ENCODE results near the gene CCDC154. TPM values are rescaled to one million over a fixed set of nuclear protein-coding genes. Genes with fewer than 3 reads are reported as not detected.
"Not testable (repeated sequence)": the region's sequence is repeated elsewhere in the genome, so short reads cannot be mapped to it uniquely, and the experiment has no call there.

The CCDC154 gene
- total and polyA plus RNA-seq, 8 donors, result 0.31 to 4.5 (median 3.1) TPM; not detected in 5

GRCh38 chr16:1486551-1487390 is 42.4 kb upstream of the CCDC154 start:
- intact Hi-C loops (cut with DNase I; ENCODE audit: low total_unique reads), result no loop called here
- Histone ChIP-seq H3K27ac (no peak overlapping the region), H3K27me3 (no peaks in the 10 kb centered on the region), H3K4me3 (no peak overlapping the region), H3K36me3 (no peaks in the 10 kb centered on the region), H3K4me1 (no peaks in the 10 kb centered on the region), H3K9me3 (no peaks in the 10 kb centered on the region)
- no peak for DNase-seq
- 76 to 85% (median 80%) methylated on average over 23 to 33 of the region's 33 CpGs for WGBS, 5 donors
- no peak for TF ChIP-seq POLR2AphosphoS5 (IDR thresholded peaks at IDR 0.05)

DNA sequence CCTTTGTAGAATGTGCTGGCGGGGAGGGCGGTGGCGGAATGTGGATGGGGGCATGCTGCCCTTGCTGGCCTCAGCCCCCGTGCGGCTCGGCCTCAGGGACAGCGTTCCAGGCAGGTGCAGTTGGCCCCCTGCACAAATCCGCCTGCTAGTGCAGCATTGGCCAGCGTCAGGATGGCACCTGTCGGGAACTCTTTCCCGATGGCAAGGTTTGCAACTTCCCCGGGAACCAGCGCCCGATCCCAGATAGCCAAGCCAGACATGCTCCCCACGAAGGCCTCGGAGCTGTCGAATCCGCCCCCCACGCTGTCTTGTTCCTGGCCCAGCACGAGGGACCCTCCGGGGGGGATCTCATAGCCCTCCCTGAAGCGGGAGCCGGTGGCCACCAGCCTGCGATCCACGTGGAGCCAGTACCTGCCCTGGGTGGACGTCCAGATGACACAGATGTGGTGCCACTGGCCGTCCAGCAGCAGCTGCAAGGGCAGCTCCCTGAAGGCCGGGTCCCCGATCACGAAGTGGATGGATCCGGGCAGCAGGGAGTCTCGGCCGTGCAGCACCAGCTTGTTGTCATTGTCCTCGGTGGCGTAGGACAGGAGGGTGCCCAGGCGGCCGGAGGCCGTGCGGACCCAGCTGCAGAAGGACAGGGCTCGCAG is 41.6 kb upstream of the CCDC154 start:
- no peak for DNase-seq
- H3K9me3 ChIP-seq, result no peaks in the 10 kb centered on the region
- no peaks in the 10 kb centered on the region for H3K27me3 ChIP-seq
- no peak overlapping the region for H3K27ac ChIP-seq
- intact Hi-C loops (cut with DNase I; ENCODE audit: low total_unique reads), result no loop called here
- WGBS, 5 donors, result 89 to 95% (median 91%) methylated on average over 26 to 40 of the region's 40 CpGs
- TF ChIP-seq POLR2AphosphoS5 (IDR thresholded peaks at IDR 0.05) (no peak), POLR2A (IDR thresholded peaks at IDR 0.05) (no peak), EP300 (IDR thresholded peaks at IDR 0.05) (no peak)
- TF ChIP-seq, protein P1, sequence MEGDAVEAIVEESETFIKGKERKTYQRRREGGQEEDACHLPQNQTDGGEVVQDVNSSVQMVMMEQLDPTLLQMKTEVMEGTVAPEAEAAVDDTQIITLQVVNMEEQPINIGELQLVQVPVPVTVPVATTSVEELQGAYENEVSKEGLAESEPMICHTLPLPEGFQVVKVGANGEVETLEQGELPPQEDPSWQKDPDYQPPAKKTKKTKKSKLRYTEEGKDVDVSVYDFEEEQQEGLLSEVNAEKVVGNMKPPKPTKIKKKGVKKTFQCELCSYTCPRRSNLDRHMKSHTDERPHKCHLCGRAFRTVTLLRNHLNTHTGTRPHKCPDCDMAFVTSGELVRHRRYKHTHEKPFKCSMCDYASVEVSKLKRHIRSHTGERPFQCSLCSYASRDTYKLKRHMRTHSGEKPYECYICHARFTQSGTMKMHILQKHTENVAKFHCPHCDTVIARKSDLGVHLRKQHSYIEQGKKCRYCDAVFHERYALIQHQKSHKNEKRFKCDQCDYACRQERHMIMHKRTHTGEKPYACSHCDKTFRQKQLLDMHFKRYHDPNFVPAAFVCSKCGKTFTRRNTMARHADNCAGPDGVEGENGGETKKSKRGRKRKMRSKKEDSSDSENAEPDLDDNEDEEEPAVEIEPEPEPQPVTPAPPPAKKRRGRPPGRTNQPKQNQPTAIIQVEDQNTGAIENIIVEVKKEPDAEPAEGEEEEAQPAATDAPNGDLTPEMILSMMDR (IDR thresholded peaks at IDR 0.05), result no peak
- H3K4me3 ChIP-seq, result no peak overlapping the region
- no peaks in the 10 kb centered on the region for H3K4me1 ChIP-seq
- H3K36me3 ChIP-seq, result no peaks in the 10 kb centered on the region

DNA sequence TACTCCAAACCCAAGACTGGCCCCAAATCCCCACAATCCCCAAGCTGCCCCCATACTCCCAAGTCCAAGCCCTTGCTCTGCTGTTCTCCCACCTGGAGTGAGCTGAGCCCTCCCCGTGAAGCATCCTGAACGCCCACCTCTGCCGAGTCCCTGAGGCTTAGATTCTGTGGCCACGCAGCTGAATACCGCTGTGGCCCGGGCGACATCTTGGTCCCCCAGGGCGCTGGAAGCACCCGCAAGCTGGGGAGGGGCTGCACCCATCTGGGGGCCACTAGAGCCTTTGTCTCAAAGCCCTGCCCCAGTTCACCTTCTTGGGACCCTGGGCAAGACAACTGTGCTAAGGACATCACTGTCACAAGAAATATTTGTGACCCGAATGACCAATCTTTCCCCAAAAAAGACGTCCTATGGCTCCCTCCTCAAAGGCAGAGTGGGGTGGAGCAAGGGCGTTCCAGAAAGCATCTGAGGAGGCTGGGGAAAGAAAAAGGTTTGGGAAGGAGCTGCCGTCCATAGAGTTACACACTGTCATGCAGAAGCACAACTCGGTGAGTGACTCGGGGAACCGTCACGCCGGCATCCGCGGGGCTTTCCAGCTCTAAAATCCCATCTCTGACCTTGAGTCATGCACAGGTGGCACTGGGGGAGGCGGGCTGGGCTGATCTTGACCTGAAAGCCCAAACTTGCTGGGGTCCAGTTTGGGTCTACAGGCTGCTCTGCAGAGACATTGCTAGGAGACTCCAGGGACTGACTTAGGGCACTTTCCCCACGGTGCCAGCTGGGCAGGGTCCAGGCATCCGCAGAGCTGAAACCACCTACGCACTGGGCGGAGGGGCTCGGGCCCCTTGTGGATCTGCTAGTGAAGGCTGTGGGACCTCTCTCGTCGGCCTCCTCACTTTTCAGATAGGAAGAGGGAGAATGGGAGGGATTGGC is 37.8 kb upstream of the CCDC154 start:
- intact Hi-C loops (cut with DNase I; ENCODE audit: low total_unique reads), result no loop called here
- TF ChIP-seq EP300 (IDR thresholded peaks at IDR 0.05), result no peak
- no peak overlapping the region for H3K27ac ChIP-seq
- H3K4me3 ChIP-seq, result no peak overlapping the region
- no peaks in the 10 kb centered on the region for H3K9me3 ChIP-seq
- whole genome bisulfite sequencing, 5 donors, result 74 to 85% (median 81%) methylated on average over 24 to 28 of the region's 28 CpGs
- no peaks in the 10 kb centered on the region for H3K27me3 ChIP-seq
- no peaks in the 10 kb centered on the region for H3K4me1 ChIP-seq
- H3K36me3 ChIP-seq, result no peaks in the 10 kb centered on the region
- no peak for DNase-seq

DNA sequence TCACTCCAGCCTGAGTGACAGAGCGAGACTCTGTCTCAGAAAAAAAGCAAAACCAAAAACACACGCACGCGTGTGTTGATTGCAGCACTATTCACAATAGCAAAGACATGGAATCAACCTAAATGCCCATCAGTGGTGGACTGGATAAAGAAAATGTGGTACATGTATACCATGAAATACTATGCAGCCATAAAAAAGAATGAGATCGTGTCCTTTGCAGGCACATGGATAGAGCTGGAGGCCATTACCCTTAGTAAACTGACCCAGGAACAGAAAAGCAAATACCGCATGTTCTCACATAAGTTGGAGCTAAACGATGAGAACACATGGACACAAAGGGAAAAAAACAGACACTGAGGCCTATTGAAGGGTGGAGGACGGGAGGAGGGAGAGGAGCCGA is 34.6 kb upstream of the CCDC154 start:
- H3K4me1 ChIP-seq, result peaks cover 10 to 18% (median 13%) of the 10 kb centered on the region in 4 donors
- 91 to 95% (median 95%) methylated on average over 9 of the region's 9 CpGs for WGBS, 5 donors
- H3K27me3 ChIP-seq; H3K9me3 ChIP-seq; H3K36me3 ChIP-seq; DNase-seq; H3K4me3 ChIP-seq; H3K27ac ChIP-seq; intact Hi-C loops (cut with DNase I; ENCODE audit: low total_unique reads): not testable (repeated sequence)

DNA sequence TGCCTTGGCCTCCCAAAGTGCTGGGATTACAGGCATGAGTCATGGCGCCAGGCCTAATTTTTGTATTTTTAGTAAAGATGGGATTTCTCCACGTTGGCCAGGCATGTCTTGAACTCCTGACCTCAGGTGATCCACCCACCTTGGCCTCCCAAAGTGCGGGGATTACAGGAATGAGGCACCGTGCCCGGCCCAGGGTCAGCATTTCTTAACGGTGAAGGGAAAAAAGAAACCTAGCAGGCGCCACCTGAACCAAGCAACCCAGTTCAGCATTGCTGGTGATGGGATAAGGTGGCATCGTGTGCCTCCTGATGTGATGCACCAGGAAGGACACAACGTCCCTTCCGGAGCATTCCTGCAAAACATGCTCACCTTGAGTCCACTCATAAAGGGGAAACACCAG is 32.7 kb upstream of the CCDC154 start:
- intact Hi-C loops (cut with DNase I; ENCODE audit: low total_unique reads), result no loop called here
- Histone ChIP-seq H3K4me3 (no peak overlapping the region), H3K27me3 (no peaks in the 10 kb centered on the region), H3K9me3 (no peaks in the 10 kb centered on the region), H3K27ac (no peak overlapping the region), H3K36me3 (no peaks in the 10 kb centered on the region), H3K4me1 (peaks cover 16 to 37% (median 32%) of the 10 kb centered on the region in 4 donors)
- DNase-seq, result no peak
- no peak for TF ChIP-seq POLR2A (IDR thresholded peaks at IDR 0.05)
- TF ChIP-seq POLR2AphosphoS5 (IDR thresholded peaks at IDR 0.05), result no peak
- TF ChIP-seq, protein P1 (IDR thresholded peaks at IDR 0.05), result no peak
- TF ChIP-seq EP300 (IDR thresholded peaks at IDR 0.05), result no peak
- 85 to 92% (median 87%) methylated on average over 10 of the region's 10 CpGs for WGBS, 5 donors
